H9 (cell line): Measurements from ENCODE around the gene TUBB4B. TPM values are rescaled to one million over a fixed set of nuclear protein-coding genes. Genes with fewer than 3 reads are reported as not detected.

Experiments used
- DNase-seq: peaks from one replicate; pipeline ENCODE4 v3.0.0-alpha.2; 2017
- H2AFZ ChIP-seq: one replicate; pipeline ENCODE4 v1.6.1; 2013; ENCODE audit warnings: mild to moderate bottlenecking, low read length, control low read depth, moderate library complexity
- H2AK5ac ChIP-seq: 2 replicates; pipeline ENCODE4 v1.6.1; 2013; ENCODE audit warnings: low read length, control low read depth, mixed read lengths; ENCODE audit not compliant: insufficient read length
- H2BK120ac ChIP-seq: one replicate; pipeline ENCODE4 v1.6.1; 2013; ENCODE audit warnings: low read depth, mild to moderate bottlenecking, low read length, control low read depth, inconsistent platforms; ENCODE audit not compliant: poor library complexity, severe bottlenecking
- H2BK12ac ChIP-seq: 2 replicates; pipeline ENCODE4 v1.6.1; 2013; ENCODE audit warnings: low read length, control low read depth, mixed read lengths, low read depth; ENCODE audit not compliant: insufficient read length
- H2BK15ac ChIP-seq: 2 replicates; pipeline ENCODE4 v1.6.1; 2013; ENCODE audit warnings: low read depth, low read length, control low read depth
- H2BK20ac ChIP-seq: one replicate; pipeline ENCODE4 v1.6.1; 2013; ENCODE audit warnings: low read depth, mild to moderate bottlenecking, low read length, control low read depth, inconsistent platforms; ENCODE audit not compliant: poor library complexity, severe bottlenecking
- H2BK5ac ChIP-seq: 2 replicates; pipeline ENCODE4 v1.6.1; 2013; ENCODE audit warnings: low read length, control low read depth, mixed read lengths; ENCODE audit not compliant: insufficient read length
- H3K14ac ChIP-seq: 2 replicates; pipeline ENCODE4 v1.6.1; 2013; ENCODE audit warnings: low read length, control low read depth; ENCODE audit not compliant: insufficient read depth
- H3K18ac ChIP-seq: 2 replicates; pipeline ENCODE4 v1.6.1; 2013; ENCODE audit warnings: low read depth, mild to moderate bottlenecking, mixed read lengths, low read length, control low read depth; ENCODE audit not compliant: insufficient read length
- H3K23ac ChIP-seq: 2 replicates; pipeline ENCODE4 v1.6.1; 2013; ENCODE audit warnings: low read length, control low read depth, mixed read lengths, low read depth; ENCODE audit not compliant: insufficient read length
- H3K23me2 ChIP-seq: 2 replicates; pipeline ENCODE4 v1.6.1; 2013; ENCODE audit warnings: low read depth, mild to moderate bottlenecking, mixed read lengths, low read length, control low read depth; ENCODE audit not compliant: insufficient read length, poor library complexity, severe bottlenecking
- H3K27ac ChIP-seq: 2 replicates; pipeline ENCODE4 v1.5.1; 2013; ENCODE audit warnings: low read length, control low read depth, mixed read lengths, low read depth; ENCODE audit not compliant: insufficient read length
- H3K27me3 ChIP-seq: 2 replicates; pipeline ENCODE4 v1.6.1; 2013; ENCODE audit warnings: low read length, control low read depth, inconsistent platforms; ENCODE audit not compliant: insufficient read depth
- H3K4ac ChIP-seq: 2 replicates; pipeline ENCODE4 v1.6.1; 2013; ENCODE audit warnings: low read depth, mild to moderate bottlenecking, control low read depth, inconsistent platforms, low read length, moderate library complexity
- H3K4me1 ChIP-seq: 2 replicates; pipeline ENCODE4 v1.6.1; 2013; ENCODE audit warnings: low read length, control low read depth, inconsistent platforms; ENCODE audit not compliant: insufficient read depth
- H3K4me2 ChIP-seq: 2 replicates; pipeline ENCODE4 v1.6.1; 2013; ENCODE audit warnings: low read length, control low read depth, mixed read lengths; ENCODE audit not compliant: insufficient read length, insufficient read depth
- H3K56ac ChIP-seq: 2 replicates; pipeline ENCODE4 v1.6.1; 2013; ENCODE audit warnings: low read depth, mild to moderate bottlenecking, mixed read lengths, low read length, control low read depth; ENCODE audit not compliant: insufficient read length
- H3K79me1 ChIP-seq: 2 replicates; pipeline ENCODE4 v1.6.1; 2013; ENCODE audit warnings: low read depth, mild to moderate bottlenecking, moderate library complexity, low read length, control low read depth, inconsistent platforms; ENCODE audit not compliant: insufficient read depth, poor library complexity, severe bottlenecking
- H3K79me2 ChIP-seq: 2 replicates; pipeline ENCODE4 v1.6.1; 2013; ENCODE audit warnings: low read length, control low read depth, inconsistent platforms; ENCODE audit not compliant: insufficient read depth
- H3K9ac ChIP-seq: 2 replicates; pipeline ENCODE4 v1.6.1; 2013; ENCODE audit warnings: low read length, control low read depth, mixed read lengths; ENCODE audit not compliant: insufficient read length; ENCODE audit errors: extremely low read depth
- H3K9me3 ChIP-seq: one replicate; pipeline ENCODE4 v1.6.1; 2013; ENCODE audit warnings: low read depth, low read length, inconsistent platforms; ENCODE audit not compliant: control insufficient read depth
- H3T11ph ChIP-seq: one replicate; pipeline ENCODE4 v1.6.1; 2013; ENCODE audit warnings: mild to moderate bottlenecking, low read length, control low read depth, inconsistent platforms
- H4K20me1 ChIP-seq: one replicate; pipeline ENCODE4 v1.6.1; 2013; ENCODE audit not compliant: control insufficient read depth, insufficient read length, insufficient read depth
- H4K5ac ChIP-seq: 2 replicates; pipeline ENCODE4 v1.6.1; 2013; ENCODE audit warnings: low read depth, mild to moderate bottlenecking, mixed read lengths, low read length, control low read depth; ENCODE audit not compliant: insufficient read length
- H4K8ac ChIP-seq: replicated peaks from 2 replicates; pipeline ENCODE4 v1.6.1; 2013; ENCODE audit warnings: low read length, control low read depth, mixed read lengths, low read depth; ENCODE audit not compliant: insufficient read length
- H4K91ac ChIP-seq: 2 replicates; pipeline ENCODE4 v1.6.1; 2013; ENCODE audit warnings: low read depth, mild to moderate bottlenecking, moderate library complexity, mixed read lengths, low read length, control low read depth; ENCODE audit not compliant: insufficient read length
- H3K27ac Mint-ChIP-seq, 3 experiments: 2 replicates in 2 of 3; 3 replicates in 1 of 3; pipeline ENCODE4 v1.8.0; 2020 to 2021; ENCODE audit warnings: mixed read lengths in 3 of 3, mild to moderate bottlenecking in 1 of 3, moderate library complexity in 1 of 3
- H3K27me3 Mint-ChIP-seq: 2 replicates; pipeline ENCODE4 v1.8.0; 2021; ENCODE audit warnings: low read depth, mild to moderate bottlenecking, moderate library complexity, mixed read lengths
- H3K36me3 Mint-ChIP-seq, 3 experiments: 2 replicates in 2 of 3; 3 replicates in 1 of 3; pipeline ENCODE4 v1.8.0; 2020 to 2021; ENCODE audit warnings: low read depth in 3 of 3, mixed read lengths in 3 of 3; ENCODE audit not compliant: insufficient read depth in 1 of 3
- H3K4me1 Mint-ChIP-seq, 2 experiments: 2 replicates each; pipeline ENCODE4 v1.8.0; 2020; ENCODE audit warnings: mixed read lengths in 2 of 2
- H3K4me3 Mint-ChIP-seq, 2 experiments: 2 replicates in 1 of 2; 3 replicates in 1 of 2; pipeline ENCODE4 v1.8.0; 2020 to 2021; ENCODE audit warnings: mild to moderate bottlenecking in 2 of 2, mixed read lengths in 2 of 2, moderate library complexity in 1 of 2
- H3K9me3 Mint-ChIP-seq, 2 experiments: 2 replicates in 1 of 2; 3 replicates in 1 of 2; pipeline ENCODE4 v1.8.0; 2020; ENCODE audit warnings: mild to moderate bottlenecking in 2 of 2, mixed read lengths in 2 of 2, moderate library complexity in 1 of 2
- whole genome bisulfite sequencing: extraction: QIAGEN DNeasy Blood & Tissue Kit; methylation state at CpG from one replicate; pipeline ENCODE4 v1.1.7; 2013; ENCODE audit warnings: missing lambda C conversion rate, low lambda C conversion rate, mixed read lengths; ENCODE audit not compliant: insufficient read length; ENCODE audit errors: extremely low coverage; 5-methylcytosine and 5-hydroxymethylcytosine counted together
- total RNA-seq: library from RNA; stranded (reverse); gene quantifications from 2 replicates; pipeline ENCODE4 v1.2.1, GENCODE V29; 2021
- TF ChIP-seq, protein P1 (sequence below): fragments of 200-600 bp; sonication (generic); conservative IDR thresholded peaks from 3 replicates; pipeline ENCODE4 v1.8.0; 2021; ENCODE audit warnings: antibody characterized with exemption, mild to moderate bottlenecking

TUBB4B gene
- total RNA-seq, 1 experiment from 2014 or later, result 378 TPM

- no peak overlapping the region for H3K23ac ChIP-seq
- no peak overlapping the region for H3K14ac ChIP-seq
- no peak for DNase-seq
- H3K23me2 ChIP-seq, result no peaks in the 10 kb centered on the region
- Mint-ChIP-seq H3K4me3 (no peak overlapping the region), H3K36me3 (no peaks in the 10 kb centered on the region), H3K9me3 (no peaks in the 10 kb centered on the region), H3K4me1 (peaks cover 7 to 11% of the 10 kb centered on the region in 2 experiments), H3K27ac (no peak overlapping the region), H3K27me3 (peaks cover 7% of the 10 kb centered on the region)
- no peak overlapping the region for H3K9ac ChIP-seq
- no peaks in the 10 kb centered on the region for H3K9me3 ChIP-seq
- no peak overlapping the region for H2BK120ac ChIP-seq
- H3T11ph ChIP-seq, result no peak overlapping the region
- H3K4me1 ChIP-seq, result peaks cover 2% of the 10 kb centered on the region; the same call in 1 of the 2 replicates
- no peak overlapping the region for H4K91ac ChIP-seq
- no peak overlapping the region for H2BK5ac ChIP-seq
- no peaks in the 10 kb centered on the region for H3K79me2 ChIP-seq
- no peak overlapping the region for H2AK5ac ChIP-seq
- no peak overlapping the region for H2BK15ac ChIP-seq
- H3K56ac ChIP-seq, result no peak overlapping the region
- no CpG with 5 or more reads among the region's 10 CpGs for WGBS
- no peak overlapping the region for H3K27ac ChIP-seq
- H3K4ac ChIP-seq, result no peak overlapping the region
- no peaks in the 10 kb centered on the region for H3K79me1 ChIP-seq
- no peak overlapping the region for H3K18ac ChIP-seq
- H2BK20ac ChIP-seq, result no peak overlapping the region
- no peak overlapping the region for H4K8ac ChIP-seq
- no peak overlapping the region for H4K5ac ChIP-seq
- TF ChIP-seq, protein P1, sequence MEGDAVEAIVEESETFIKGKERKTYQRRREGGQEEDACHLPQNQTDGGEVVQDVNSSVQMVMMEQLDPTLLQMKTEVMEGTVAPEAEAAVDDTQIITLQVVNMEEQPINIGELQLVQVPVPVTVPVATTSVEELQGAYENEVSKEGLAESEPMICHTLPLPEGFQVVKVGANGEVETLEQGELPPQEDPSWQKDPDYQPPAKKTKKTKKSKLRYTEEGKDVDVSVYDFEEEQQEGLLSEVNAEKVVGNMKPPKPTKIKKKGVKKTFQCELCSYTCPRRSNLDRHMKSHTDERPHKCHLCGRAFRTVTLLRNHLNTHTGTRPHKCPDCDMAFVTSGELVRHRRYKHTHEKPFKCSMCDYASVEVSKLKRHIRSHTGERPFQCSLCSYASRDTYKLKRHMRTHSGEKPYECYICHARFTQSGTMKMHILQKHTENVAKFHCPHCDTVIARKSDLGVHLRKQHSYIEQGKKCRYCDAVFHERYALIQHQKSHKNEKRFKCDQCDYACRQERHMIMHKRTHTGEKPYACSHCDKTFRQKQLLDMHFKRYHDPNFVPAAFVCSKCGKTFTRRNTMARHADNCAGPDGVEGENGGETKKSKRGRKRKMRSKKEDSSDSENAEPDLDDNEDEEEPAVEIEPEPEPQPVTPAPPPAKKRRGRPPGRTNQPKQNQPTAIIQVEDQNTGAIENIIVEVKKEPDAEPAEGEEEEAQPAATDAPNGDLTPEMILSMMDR, result no peak
- H3K27me3 ChIP-seq, result no peaks in the 10 kb centered on the region
- H2AFZ ChIP-seq, result no peak overlapping the region
- no peaks in the 10 kb centered on the region for H4K20me1 ChIP-seq
- no peak overlapping the region for H2BK12ac ChIP-seq
- H3K4me2 ChIP-seq, result no peak overlapping the region
Measured at GRCh38 chr9:137232101-137232500, 9.0 kb upstream of the TUBB4B start.
